ENCODE data around the gene GSAP.

GSAP gene

DNA sequence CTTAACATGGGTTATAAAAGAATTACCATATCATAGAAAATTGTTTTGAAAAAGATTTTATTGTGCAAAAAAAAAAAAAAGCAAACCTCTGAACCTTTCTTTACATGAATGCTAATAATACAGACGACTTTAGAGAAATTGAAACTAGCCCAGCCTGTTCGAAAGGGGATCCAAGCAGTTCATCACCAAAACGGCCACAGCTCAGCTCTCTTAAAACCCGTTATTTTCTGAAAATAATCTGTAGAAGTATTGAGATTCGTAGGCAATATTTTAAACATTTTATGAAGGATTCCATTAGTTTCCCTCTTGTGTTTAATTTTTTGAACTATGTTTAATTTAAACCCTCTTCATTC lies 9.9 kb upstream of the GSAP start:
- TF ChIP-seq POLR2A (IDR thresholded peaks at IDR 0.05; ENCODE audit: low read depth, low read length): no peak
- no peak for FAIRE-seq
- DNase-seq (ENCODE audit: insufficient read length, low spot score): no peak

DNA sequence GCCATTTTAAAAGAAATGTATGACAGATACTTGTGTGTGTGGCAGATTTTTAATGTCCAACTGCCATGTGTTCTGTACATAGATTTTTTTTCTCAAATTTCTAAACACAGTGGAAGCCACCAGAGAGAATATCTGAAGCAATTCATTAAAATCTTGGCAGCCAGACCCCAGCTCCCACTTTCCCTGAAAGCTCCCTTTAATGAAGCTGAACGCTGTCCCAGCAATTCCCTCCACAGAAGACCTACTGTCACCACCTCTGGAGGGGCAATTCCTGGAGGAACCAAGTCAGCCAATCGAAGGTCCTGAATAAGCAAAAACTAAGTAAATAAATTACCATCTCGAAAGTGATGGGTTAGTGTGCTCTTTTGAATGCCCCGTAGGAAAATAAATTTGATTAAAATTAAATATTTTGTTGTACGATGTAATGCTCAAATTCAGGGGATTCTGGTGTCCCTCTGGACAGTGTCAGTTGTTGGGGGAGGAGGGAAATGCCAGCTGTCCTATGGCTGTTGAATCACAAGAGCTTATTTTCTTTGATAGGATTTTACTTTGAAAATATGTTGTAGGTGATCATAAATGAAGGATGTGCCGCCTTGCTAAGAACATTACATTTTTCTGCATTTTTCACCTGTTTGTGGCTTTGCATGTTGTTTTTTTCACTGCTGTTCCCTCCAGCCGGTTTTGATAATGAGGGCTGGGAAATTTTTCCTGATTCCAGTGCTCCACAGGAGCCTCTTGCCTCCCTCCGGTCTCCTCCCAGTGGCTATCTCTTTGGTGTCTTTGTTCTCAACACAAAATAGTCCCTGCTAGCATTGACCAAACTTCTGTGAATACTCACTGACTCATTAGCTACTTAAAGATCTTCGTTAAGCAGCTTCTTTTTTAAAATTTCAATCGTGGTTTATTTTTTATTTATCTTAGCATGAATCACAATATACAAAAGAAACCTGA lies 9.2 kb upstream of the GSAP start:
- peak; percentile 52 for FAIRE-seq

DNA sequence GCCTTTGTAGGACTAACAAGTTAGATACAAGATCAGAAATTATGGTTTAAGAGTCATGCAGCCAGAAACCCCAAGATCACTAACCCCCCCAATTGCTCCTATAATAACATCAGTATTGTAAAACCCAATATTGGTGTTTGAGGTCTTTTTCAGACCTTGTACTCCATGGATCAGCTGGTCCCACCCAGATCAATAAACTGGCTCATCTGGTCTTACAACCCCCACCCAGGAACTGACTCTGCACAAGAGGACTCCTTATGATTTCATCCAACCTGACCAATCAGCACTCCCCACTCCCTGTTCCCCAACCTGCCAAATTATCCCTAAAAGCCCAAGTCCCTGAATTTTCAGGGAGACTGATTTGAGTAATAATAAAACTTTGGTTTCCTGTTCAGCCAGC lies 6.4 kb upstream of the GSAP start:
- no peak for FAIRE-seq
- no peak for DNase-seq (ENCODE audit: insufficient read length, low spot score)
- no peak for TF ChIP-seq POLR2A (IDR thresholded peaks at IDR 0.05; ENCODE audit: low read depth, low read length)

More for the DNA sequence above, 9.2 kb upstream of the GSAP start:
- no peak for TF ChIP-seq POLR2A (IDR thresholded peaks at IDR 0.05; ENCODE audit: low read depth, low read length)
- no peak for DNase-seq (ENCODE audit: insufficient read length, low spot score)

DNA sequence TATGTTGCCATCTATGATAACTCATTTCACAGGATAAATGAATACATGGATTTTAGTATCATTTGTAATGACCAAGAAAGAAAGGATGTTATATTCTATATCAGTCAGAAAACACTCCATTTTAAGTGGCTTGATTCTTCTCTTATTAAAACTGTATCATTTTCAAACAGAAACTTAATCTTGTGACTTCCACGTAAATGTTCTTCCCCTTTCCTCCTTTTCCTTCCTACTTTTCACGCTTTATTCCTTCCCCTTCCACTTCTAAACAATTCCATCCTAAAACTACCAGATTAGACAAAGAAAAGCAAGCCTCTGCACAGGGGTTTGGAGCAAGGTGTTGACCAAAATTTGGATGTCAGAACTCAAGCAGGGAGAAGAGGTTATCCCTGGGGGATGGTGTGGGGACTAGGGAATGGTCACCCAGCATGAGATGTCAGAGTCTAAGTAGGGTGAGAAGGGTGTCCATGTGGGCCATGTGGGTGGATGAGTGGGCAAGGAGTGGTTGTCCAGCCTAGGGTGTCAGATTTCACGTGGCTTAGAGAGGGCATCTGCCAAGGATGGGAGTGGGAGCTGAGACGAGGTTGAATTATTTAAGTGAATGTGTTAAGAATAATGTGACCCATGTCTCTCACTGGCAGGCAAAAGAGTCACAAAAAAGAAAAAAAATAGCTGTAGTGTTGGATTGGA lies 5.0 kb upstream of the GSAP start:
- FAIRE-seq: no peak

DNA sequence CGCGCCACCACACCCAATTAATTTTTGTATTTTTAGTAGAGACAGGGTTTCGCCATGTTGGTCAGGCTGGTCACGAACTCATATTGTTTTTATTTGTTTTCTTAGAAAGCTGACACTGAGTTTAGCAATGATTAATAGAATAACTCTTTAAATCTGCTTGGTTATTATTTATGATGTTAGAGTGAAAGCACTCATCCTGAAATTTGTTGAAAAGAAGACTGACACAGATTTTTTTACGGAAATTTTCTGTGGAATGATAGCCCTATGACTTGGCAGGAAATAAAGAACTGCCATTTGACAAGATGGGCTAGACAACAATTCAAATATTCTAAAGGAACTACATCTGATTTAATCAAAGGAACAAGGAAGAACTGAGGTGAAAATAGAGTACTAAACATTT lies 4.3 kb upstream of the GSAP start:
- TF ChIP-seq POLR2A (IDR thresholded peaks at IDR 0.05; ENCODE audit: low read depth, low read length): no peak
- no peak for DNase-seq (ENCODE audit: insufficient read length, low spot score)
- FAIRE-seq: no peak

More for the DNA sequence above, 5.0 kb upstream of the GSAP start:
- DNase-seq (ENCODE audit: insufficient read length, low spot score): no peak
- no peak for TF ChIP-seq POLR2A (IDR thresholded peaks at IDR 0.05; ENCODE audit: low read depth, low read length)

DNA sequence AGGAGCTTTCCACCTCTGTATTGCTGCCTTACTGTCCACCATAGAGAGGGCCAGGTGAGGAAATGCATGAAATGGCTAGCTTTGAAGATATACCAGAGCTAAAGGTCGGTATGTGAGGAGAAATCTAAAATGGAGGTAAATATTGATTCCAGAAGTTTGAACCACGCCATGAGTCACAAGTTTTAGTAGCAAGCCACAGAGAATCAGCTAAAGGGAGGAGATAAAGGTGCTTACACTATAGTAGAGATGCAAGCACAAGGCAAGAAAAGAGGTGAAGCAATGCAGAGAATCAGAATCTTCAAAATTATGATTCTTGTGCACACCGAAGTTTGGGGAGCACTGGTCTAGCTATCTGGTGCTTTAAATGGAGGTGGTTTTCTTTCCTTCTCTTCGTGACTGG lies 3.0 kb upstream of the GSAP start:
- no peak for DNase-seq (ENCODE audit: insufficient read length, low spot score)
- FAIRE-seq: no peak
- TF ChIP-seq POLR2A (IDR thresholded peaks at IDR 0.05; ENCODE audit: low read depth, low read length): no peak

DNA sequence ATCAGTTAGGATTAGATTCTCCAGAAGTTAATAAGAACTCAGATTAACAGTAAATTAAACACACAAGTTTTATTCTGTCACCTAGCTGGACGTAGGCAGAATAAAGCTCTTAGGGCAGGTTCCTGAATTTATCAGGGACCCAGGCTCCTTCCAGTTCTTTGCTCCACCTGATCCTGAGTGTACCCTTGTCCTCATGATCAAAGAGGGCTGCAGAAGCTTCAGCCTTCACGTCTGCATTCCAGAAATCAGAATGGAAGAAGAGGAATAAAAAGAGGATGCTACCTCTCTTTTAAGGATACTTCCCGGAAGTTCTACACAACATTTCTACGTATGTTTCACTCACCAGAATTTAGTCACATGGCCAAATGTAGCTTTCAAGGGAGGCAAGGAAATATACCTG lies 1.7 kb upstream of the GSAP start:
- FAIRE-seq: no peak
- TF ChIP-seq POLR2A (IDR thresholded peaks at IDR 0.05; ENCODE audit: low read depth, low read length): no peak

DNA sequence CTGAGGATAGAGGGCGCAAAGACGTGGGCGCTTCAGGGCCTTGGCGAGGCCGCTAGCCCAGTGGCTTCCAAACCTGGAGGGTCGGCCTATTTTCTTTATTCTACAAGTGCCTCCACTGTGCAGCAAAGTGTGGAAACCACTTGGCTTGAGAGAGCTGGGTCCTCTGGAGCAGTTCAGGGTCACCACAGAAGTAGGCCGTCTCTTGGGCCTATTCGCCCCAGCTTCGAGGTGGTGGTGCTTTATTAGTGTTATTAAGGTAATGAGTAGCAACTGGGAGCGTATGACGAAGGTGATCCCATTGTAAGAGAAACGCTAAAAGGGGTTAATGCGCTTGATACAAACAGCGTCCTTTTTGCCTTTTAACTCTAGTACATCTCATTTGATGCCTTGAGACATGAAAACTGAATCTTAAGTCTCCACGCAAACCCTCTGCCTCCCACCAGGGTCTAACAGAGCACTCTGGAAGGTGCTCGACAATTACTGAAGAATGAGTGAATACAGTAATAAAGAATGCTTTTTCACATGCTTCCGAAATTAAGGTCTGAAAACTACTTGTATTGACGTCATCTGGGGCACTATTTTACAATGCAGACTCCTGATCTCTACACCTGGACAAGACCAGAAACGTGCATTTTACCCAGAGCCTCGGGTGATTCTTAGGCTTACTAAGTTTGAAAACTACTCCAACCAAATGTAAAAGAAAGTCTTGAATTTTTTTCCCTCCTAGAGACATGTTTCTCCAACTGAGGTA lies 647 bp upstream of the GSAP start:
- FAIRE-seq (no peak), DNase-seq (ENCODE audit: insufficient read length, low spot score) (no peak)

More for the DNA sequence above, 1.7 kb upstream of the GSAP start:
- DNase-seq (ENCODE audit: insufficient read length, low spot score): no peak

DNA sequence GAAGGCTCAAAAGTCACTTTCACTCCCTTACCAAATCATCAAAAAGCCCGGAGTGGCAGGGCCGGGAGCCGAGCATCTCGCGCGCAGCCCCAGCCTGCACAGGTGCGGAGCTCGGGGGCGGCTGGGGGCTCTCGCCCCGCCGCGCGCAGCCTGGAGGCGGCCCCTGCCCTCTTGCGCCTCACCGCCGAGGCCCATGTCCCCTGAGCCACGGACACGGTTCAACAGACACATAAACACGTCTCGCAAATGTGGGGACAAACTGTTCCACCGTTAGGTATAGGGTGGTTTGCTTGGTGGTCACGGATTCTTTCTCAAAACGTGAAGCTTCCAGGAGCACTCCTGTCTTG lies 700 bp downstream of the GSAP start:
- no peak for FAIRE-seq

More for the DNA sequence above, 647 bp upstream of the GSAP start:
- no peak for TF ChIP-seq POLR2A (IDR thresholded peaks at IDR 0.05; ENCODE audit: low read depth, low read length)

DNA sequence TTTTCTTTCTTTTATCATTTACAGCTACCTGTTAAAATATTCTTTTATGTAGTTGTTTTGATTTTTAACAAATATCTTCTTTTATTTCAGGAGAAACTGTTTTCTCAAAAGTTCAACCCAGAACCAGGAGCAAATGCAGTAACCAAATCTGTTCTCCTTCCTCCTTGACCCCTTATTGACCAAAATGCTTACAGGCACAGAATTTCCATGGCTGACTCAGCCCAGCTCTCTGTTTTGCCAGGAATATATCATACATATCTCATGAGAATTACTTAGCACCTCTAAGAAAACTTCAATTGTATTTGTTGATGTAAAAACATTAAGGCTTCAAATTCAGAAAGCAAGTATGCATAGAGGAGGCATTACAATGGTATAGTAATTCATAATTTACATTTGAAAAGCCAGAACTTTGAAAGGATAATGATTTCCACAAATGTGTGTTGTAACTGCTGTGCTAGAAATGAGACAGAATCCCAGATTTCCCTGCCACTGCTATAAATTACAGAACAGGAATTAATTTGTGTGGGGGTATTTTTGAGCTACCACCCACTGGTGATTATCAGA lies 2.2 kb downstream of the GSAP start:
- no peak for TF ChIP-seq POLR2A (IDR thresholded peaks at IDR 0.05; ENCODE audit: low read depth, low read length)
- FAIRE-seq (no peak), DNase-seq (ENCODE audit: insufficient read length, low spot score) (no peak)

More for the DNA sequence above, 700 bp downstream of the GSAP start:
- TF ChIP-seq POLR2A (IDR thresholded peaks at IDR 0.05; ENCODE audit: low read depth, low read length): no peak
- no peak for DNase-seq (ENCODE audit: insufficient read length, low spot score)

DNA sequence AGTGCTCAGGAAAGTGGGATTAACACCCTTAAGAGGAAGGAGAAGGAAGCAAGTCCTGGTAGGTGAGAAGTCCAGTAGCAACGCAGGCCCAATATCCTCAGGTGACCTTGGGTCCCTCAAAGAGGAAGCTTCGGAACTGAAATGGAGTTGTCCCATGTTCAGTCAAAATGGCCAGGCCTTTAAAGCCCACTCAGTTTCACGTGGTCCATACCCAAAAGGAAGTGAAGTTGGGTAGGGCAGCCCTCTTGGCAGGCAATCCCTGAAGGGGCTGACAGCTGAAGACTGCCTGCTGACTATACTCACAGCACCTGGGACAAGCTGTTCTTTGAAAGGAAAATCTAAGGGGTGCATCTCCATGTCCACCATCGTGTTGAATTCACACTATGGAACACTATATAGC lies 3.0 kb downstream of the GSAP start:
- DNase-seq (ENCODE audit: insufficient read length, low spot score): no peak
- no peak for TF ChIP-seq POLR2A (IDR thresholded peaks at IDR 0.05; ENCODE audit: low read depth, low read length)
- no peak for FAIRE-seq

DNA sequence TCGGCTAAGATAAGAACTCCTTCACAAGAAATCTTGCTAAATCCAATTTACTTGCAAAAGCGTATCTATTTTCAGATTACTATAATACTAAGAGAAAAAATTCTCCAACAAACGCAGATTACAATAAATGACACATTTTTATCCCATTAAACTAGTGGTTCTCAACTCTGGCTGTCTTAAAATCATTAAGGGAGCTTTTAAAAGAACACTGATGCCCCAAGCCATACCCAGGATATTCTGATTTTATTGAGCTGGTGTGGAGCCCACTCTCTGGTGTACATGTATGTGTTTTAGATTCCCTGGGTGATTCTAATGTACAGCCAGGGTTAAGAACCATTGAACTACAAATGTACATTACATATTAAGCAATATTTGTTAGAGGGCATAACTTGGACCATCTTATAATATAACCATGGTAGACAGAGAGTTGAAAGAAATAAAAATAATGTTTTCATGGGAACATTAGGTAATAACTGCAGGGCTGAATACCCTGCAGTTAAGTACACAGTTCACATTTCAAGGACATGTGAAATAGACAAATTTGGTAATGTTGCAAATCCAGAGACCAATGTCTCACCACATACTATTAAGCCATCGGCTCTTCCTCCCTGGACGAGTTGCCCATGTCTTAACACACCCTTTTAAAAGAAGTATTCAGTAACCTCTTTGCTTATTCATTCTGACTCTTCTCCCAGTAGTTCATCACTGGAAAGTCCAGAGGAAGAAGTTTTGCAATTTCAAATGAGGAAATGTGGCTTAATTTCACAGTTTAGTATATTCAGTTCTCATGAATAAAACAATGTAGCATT lies 6.2 kb downstream of the GSAP start:
- DNase-seq (ENCODE audit: insufficient read length, low spot score) (no peak), FAIRE-seq (peak; percentile 84)
- TF ChIP-seq POLR2A (IDR thresholded peaks at IDR 0.05; ENCODE audit: low read depth, low read length): no peak
